Esophagus muscularis mucosa (tissue), 4 donors: ENCODE results near the gene NRAP.

Experiments used
- EP300 ChIP-seq: sonication (generic); formaldehyde crosslinking; IDR thresholded peaks from one replicate; pipeline ENCODE4 v1.6.1; 2017; ENCODE audit warnings: antibody characterized with exemption
- POLR2A ChIP-seq: fragments of 450-650 bp; IDR thresholded peaks from one replicate; pipeline ENCODE4 v1.6.1; 2017; ENCODE audit warnings: antibody characterized with exemption, moderate library complexity, mild to moderate bottlenecking, low read depth
- POLR2AphosphoS5 ChIP-seq, 2 donors: sonication (generic); formaldehyde crosslinking; IDR thresholded peaks; one replicate each; pipeline ENCODE4 v1.6.1; 2017; ENCODE audit warnings: antibody characterized with exemption in 2 of 2
- TF ChIP-seq, protein P1 (sequence below), 3 experiments: fragments of 200-600 bp in 2 of 3; fragments of 450-650 bp in 1 of 3; sonication (generic) in 2 of 3; IDR thresholded peaks; one replicate each; pipeline ENCODE4 v1.5.1; 2017 to 2019; ENCODE audit warnings: antibody characterized with exemption in 3 of 3, mild to moderate bottlenecking in 2 of 3, moderate library complexity in 1 of 3

DNA sequence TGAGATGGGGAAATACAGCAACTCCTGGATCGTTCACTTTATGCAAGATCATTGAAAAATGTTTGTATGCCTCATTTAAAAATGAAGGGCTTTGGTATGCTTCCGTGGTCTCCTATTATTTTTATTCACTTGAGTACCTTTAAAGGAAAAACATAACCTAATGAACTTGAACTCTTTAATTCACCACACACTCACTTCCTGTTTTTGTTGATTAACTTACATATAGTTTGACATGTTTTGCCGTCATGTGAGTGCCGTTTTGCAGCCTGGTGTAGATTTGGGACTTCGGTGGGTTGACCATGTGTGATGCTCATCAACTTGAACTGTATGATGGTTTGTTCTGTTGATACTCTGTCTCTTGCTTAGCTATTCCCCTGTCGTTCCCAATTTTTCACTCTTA, 44.8 kb upstream of the NRAP start:
- no peak for TF ChIP-seq EP300
- TF ChIP-seq POLR2A: no peak
- TF ChIP-seq, protein P1, sequence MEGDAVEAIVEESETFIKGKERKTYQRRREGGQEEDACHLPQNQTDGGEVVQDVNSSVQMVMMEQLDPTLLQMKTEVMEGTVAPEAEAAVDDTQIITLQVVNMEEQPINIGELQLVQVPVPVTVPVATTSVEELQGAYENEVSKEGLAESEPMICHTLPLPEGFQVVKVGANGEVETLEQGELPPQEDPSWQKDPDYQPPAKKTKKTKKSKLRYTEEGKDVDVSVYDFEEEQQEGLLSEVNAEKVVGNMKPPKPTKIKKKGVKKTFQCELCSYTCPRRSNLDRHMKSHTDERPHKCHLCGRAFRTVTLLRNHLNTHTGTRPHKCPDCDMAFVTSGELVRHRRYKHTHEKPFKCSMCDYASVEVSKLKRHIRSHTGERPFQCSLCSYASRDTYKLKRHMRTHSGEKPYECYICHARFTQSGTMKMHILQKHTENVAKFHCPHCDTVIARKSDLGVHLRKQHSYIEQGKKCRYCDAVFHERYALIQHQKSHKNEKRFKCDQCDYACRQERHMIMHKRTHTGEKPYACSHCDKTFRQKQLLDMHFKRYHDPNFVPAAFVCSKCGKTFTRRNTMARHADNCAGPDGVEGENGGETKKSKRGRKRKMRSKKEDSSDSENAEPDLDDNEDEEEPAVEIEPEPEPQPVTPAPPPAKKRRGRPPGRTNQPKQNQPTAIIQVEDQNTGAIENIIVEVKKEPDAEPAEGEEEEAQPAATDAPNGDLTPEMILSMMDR (IDR thresholded peaks at IDR 0.05): no peak
- TF ChIP-seq POLR2AphosphoS5 (IDR thresholded peaks at IDR 0.05): no peak
